GM19463 (cell line): ENCODE measurements around the gene SORCS1.

ENCODE experiments used
- ATAC-seq: cut with Tn5 transposase; IDR thresholded peaks from one replicate; pipeline ENCODE4 v1.9.1; 2021; ENCODE audit warnings: mild to moderate bottlenecking, moderate library complexity; ENCODE audit not compliant: unreplicated experiment

Gene SORCS1

GRCh38 chr10:106696239-106696638, 468.3 kb downstream of the SORCS1 start:
- ATAC-seq: no peak

- no peak for ATAC-seq
Measured at GRCh38 chr10:106694696-106695095, 469.8 kb downstream of the SORCS1 start.

DNA sequence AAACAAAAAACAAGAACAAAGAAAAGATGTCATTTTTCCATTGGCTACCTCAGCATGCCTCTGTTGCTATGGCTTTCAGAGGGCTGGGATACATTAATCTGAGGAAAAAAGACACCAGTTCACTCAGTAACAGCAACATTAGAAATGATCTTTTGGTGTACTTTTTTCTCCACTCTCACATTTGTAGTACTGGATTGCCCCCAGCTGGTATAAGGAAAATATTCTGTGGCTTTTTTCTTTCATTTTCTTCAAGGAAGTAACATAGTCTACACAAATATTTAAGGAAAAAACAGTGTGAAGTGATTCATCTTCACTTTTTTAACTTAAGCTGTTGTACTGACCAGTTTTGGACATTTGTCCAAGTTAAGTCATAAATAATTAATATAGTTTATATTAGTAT, 482.3 kb downstream of the SORCS1 start:
- no peak for ATAC-seq

DNA sequence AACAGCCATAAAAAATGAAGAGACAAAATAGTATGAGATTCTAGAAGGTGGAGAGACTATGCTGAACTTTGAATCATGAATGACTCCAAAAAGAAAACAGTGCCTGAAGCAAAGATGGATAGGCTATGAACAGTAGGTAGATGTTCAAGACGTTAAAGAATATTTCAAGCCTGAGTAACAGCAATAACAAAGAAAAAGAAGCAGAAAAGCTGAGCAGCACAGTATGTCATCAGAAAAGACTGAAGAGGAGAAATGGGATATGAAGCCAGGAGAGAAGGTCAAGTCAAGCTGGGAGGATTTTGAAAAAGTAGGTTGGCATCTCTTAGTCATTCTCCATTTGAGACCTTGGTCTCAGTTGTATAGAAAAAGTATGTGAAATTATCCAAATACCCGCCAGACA, 484.4 kb downstream of the SORCS1 start:
- ATAC-seq: no peak

- no peak for ATAC-seq
Measured at GRCh38 chr10:106679314-106679713, 485.2 kb downstream of the SORCS1 start.

DNA sequence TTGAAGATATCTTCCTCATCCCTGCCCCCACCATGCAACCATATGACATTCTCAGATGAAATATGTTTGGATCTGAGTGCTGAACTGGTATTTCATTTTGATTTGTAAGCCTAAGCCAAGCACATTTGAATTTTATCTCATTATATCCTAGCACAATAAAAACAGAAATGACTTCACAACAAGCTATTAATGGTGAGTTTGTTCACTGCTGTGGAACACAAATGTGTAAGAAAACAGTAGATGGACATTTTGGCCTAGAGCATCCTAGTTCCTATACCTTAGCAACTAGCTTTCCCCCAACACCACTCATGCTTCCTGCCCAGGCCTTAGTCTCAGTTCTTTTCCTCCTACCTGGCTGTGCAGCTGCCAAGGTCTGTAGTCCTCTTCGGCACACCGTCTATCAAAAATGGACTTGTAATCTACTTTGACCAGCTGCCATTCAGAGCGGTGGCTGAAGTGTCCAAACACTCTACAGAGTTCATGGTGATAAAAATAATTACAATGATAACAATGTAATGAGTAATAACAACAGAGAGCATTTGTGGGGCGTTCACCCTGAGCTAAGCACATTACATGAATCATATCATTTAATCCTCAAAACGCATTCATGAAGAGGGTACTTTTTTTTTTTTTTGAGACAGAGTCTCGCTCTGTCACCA, 491.9 kb downstream of the SORCS1 start:
- ATAC-seq: no peak

GRCh38 chr10:106661767-106662140, 502.8 kb downstream of the SORCS1 start:
- peak; percentile 40 for ATAC-seq

- ATAC-seq: no peak
Measured at GRCh38 chr10:106661133-106661766, 503.3 kb downstream of the SORCS1 start.

DNA sequence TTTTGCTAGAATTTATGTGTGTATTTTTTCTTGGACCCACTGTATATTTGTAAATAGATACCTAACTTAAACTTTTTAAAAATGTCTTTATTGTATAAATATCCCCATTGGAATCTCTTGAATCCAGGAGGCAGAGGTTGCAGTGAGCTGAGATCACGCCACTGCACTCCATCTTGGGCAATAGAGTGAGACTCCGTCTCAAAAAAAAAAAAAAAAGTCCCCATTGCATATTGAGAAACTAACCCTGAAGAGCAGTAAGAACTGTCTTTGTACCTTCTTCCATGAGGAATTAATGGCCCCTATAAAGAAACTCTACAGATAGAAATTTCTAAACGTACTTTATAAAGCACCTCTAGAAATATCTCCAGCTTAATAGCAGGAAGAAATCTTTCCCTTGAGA, 504.0 kb downstream of the SORCS1 start:
- no peak for ATAC-seq

DNA sequence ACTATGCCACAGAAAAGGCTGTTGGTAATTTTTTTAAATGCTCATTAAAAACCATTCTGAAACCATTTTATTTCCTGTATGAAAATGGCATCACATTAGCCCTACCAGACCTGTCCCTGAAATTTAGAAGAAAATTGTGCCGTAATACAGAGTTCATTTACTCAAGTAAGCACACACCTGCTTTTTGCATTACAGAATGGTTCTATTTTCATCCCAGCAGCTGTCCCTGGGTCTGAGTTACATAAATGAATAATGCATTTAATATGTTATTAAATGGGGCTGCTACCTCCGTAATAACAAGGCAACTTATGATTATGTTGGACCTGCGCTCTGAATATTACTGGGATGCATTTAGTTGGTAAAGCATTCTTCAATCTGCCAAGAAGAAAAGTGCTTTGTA, 508.9 kb downstream of the SORCS1 start:
- peak; percentile 14 for ATAC-seq

DNA sequence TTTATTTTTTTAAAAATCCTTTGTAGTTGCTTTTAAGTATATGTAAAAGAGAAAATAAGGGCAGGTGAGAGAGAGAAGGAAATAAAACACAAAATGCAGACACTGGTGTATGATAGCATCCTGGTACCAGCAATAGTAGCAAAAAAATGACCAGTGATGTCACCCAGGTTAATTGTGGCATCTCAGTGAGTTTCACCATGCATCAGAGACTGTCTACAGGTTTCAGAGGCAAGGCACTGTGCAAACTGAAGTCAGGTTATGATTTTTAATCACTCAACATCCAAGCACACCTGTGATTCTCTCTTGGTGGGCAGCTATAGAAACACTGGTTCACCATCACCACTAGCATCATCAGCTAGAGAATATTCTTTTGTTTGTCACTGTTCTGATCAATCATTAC, 509.3 kb downstream of the SORCS1 start:
- ATAC-seq: peak; percentile 29

DNA sequence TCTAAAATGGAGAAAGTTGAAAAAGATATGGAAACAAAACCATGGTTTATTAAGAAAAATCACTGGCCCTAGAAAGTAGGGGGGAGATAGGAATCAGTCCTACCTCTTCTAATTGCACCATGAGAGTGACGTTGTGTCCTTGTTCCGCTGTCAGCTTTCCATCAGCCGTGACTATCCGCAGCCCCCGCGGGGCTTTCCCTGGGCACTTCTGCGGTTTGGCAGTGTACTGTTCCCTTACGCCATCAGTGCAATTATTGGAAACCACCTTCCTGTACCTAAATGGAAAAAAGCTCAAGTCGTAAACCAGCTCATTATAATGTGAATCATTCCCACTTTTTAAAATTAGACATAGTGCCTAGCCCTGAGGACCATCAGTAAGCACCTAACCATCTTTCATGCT, 512.2 kb downstream of the SORCS1 start:
- ATAC-seq: peak; percentile 84

- no peak for ATAC-seq
Measured at GRCh38 chr10:106648534-106649481, 515.7 kb downstream of the SORCS1 start.

GRCh38 chr10:106643473-106643872, 521.0 kb downstream of the SORCS1 start:
- ATAC-seq: no peak

GRCh38 chr10:106637873-106638272, 526.6 kb downstream of the SORCS1 start:
- no peak for ATAC-seq

- ATAC-seq: no peak
Measured at GRCh38 chr10:106636766-106637491, 527.6 kb downstream of the SORCS1 start.

- ATAC-seq: no peak
Measured at GRCh38 chr10:106635947-106636346, 528.6 kb downstream of the SORCS1 start.

DNA sequence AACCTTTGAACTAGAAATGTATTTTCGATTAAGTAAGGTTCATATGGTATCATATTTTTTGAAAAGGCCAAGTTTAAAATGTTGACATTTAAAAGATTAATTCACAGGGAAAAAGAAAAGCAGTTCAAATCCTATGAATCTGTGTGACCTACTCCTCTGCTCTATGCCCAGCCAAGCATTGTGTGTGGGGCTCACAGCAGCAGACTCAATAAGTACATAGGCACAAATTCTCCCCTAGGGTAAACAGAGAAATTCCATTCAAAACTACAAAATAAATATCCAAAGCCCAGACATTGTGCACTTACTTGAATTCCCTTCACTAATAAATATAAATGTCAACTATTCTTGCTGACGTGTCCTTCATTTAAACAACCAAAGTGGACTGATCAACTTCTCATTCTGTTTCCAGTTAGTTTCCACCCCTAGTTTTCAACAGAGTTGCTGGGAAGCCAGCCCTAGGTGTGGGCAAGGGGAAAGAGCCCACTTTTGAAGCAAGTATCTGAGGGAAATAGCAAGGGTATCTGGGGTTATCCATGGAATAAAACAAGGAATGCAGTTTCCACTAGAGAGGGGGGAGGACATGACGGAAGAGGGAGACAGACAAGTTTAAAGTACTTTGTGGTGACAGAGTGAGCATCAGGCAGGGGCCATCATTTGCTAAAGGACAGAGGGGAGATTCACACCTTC, 533.3 kb downstream of the SORCS1 start:
- ATAC-seq: no peak

GRCh38 chr10:106626371-106626770, 538.1 kb downstream of the SORCS1 start:
- ATAC-seq: no peak

DNA sequence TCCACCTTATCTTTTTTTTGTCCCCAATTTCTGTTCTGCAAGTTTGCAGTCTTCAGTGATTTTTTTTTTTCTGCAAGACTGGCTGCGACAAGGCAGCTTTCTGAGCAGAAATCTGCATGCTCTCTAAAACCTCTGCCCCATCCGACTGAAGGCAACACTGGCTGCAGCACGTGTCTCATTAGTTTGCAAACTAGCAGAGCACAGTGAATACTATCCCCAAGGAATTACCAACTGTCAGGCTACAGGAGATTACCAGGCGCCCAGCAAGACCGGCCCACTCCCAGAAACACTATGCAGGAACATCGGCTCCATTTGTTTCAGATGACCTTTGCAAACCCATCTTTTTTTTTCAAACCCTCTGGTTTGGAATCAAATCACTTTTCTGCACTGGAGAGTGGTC, 538.8 kb downstream of the SORCS1 start:
- ATAC-seq: no peak

DNA sequence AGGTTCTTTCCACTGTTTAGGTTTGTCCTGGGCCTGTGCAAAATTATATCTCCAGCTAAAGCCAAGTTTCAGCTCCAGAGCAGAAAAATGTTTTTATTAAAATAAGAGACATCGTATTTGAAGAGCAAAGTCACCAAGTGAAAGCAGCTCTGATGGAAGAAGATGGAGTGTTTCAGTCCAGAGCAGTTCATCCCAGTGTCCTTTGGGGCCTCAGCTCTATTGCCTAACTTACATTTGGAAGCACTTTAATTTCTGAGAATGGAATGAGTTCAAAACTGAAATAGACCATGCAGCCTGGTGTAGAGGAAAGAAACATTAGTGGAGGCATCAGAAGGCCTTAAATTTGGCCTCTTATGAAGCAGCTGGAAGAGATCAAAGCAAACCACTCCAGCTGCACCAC, 545.2 kb downstream of the SORCS1 start:
- ATAC-seq: no peak
